ENCODE measurements around the gene UBA7. TPM values are rescaled to one million over a fixed set of nuclear protein-coding genes. Genes with fewer than 3 reads are reported as not detected.

The UBA7 gene
- total and polyA plus RNA-seq, 2 experiments from 2014 or later: 14.7 to 21.6 TPM

- Histone ChIP-seq H3K4me1 (ENCODE audit: insufficient read depth) (no peaks in the 10 kb centered on the region), H3K4me3 (no peak overlapping the region), H2AFZ (no peak overlapping the region), H3K27me3 (no peaks in the 10 kb centered on the region), H3K9me2 (replicated peaks; ENCODE audit: insufficient read depth) (no peaks in the 10 kb centered on the region), H3K27ac (no peak overlapping the region), H4K20me1 (ENCODE audit: insufficient read depth, poor library complexity, severe bottlenecking) (peaks cover 45% of the 10 kb centered on the region), H3K36me3 (replicated peaks; ENCODE audit: insufficient read depth, low read depth) (no peaks in the 10 kb centered on the region), H3K9me3 (ENCODE audit: low read depth) (no peaks in the 10 kb centered on the region), H3K79me2 (peaks cover 98% of the 10 kb centered on the region), H3K4me2 (no peak overlapping the region)
- TF ChIP-seq CTCF (IDR thresholded peaks at IDR 0.05; ENCODE audit: poor library complexity): no peak
- no peak for TF ChIP-seq EZH2phosphoT487 (IDR thresholded peaks at IDR 0.05; ENCODE audit: low read depth, severe bottlenecking, unreplicated experiment)
- no peak for TF ChIP-seq EZH2 (IDR thresholded peaks at IDR 0.05; ENCODE audit: borderline replicate concordance)
- WGBS (ENCODE audit: low lambda C conversion rate, missing lambda C conversion rate): 73% methylated on average over 1 of the region's 1 CpG
- no peak for DNase-seq (ENCODE audit: low spot score)
Observed at GRCh38 chr3:49759226-49759625, 54.5 kb downstream of the UBA7 start.

- Histone ChIP-seq H3K36me3 (replicated peaks; ENCODE audit: insufficient read depth, low read depth) (no peaks in the 10 kb centered on the region), H3K79me2 (peaks cover 95% of the 10 kb centered on the region), H3K9me3 (ENCODE audit: low read depth) (no peaks in the 10 kb centered on the region), H3K4me3 (no peak overlapping the region), H3K27ac (no peak overlapping the region), H4K20me1 (ENCODE audit: insufficient read depth, poor library complexity, severe bottlenecking) (peaks cover 50% of the 10 kb centered on the region), H3K9me2 (replicated peaks; ENCODE audit: insufficient read depth) (no peaks in the 10 kb centered on the region), H3K4me1 (ENCODE audit: insufficient read depth) (no peaks in the 10 kb centered on the region), H3K4me2 (no peak overlapping the region), H3K27me3 (no peaks in the 10 kb centered on the region), H2AFZ (no peak overlapping the region)
- no peak for DNase-seq (ENCODE audit: low spot score)
- TF ChIP-seq EZH2 (IDR thresholded peaks at IDR 0.05; ENCODE audit: borderline replicate concordance) (no peak), EZH2phosphoT487 (IDR thresholded peaks at IDR 0.05; ENCODE audit: low read depth, severe bottlenecking, unreplicated experiment) (no peak), CTCF (IDR thresholded peaks at IDR 0.05; ENCODE audit: poor library complexity) (no peak)
- WGBS (ENCODE audit: low lambda C conversion rate, missing lambda C conversion rate): 47% methylated on average over 2 of the region's 2 CpGs
Observed at GRCh38 chr3:49757197-49757596, 56.6 kb downstream of the UBA7 start.

GRCh38 chr3:49756036-49756435 is 57.7 kb downstream of the UBA7 start:
- Histone ChIP-seq H3K27me3 (no peaks in the 10 kb centered on the region), H4K20me1 (ENCODE audit: insufficient read depth, poor library complexity, severe bottlenecking) (peaks cover 50% of the 10 kb centered on the region), H3K9me3 (ENCODE audit: low read depth) (no peaks in the 10 kb centered on the region), H3K27ac (no peak overlapping the region), H2AFZ (no peak overlapping the region), H3K4me3 (no peak overlapping the region), H3K9me2 (replicated peaks; ENCODE audit: insufficient read depth) (no peaks in the 10 kb centered on the region), H3K4me2 (no peak overlapping the region), H3K79me2 (peaks cover 96% of the 10 kb centered on the region), H3K4me1 (ENCODE audit: insufficient read depth) (peaks cover 6% of the 10 kb centered on the region), H3K36me3 (replicated peaks; ENCODE audit: insufficient read depth, low read depth) (no peaks in the 10 kb centered on the region)
- DNase-seq (ENCODE audit: low spot score): no peak
- WGBS (ENCODE audit: low lambda C conversion rate, missing lambda C conversion rate): 73% methylated on average over 1 of the region's 1 CpG
- TF ChIP-seq EZH2phosphoT487 (IDR thresholded peaks at IDR 0.05; ENCODE audit: low read depth, severe bottlenecking, unreplicated experiment) (no peak), EZH2 (IDR thresholded peaks at IDR 0.05; ENCODE audit: borderline replicate concordance) (no peak), CTCF (IDR thresholded peaks at IDR 0.05; ENCODE audit: poor library complexity) (no peak)

Small RNA genes within 50 kb of the gene (microRNA-seq; reads per million reads assigned to microRNA genes)
- not detected for gene MIR5193

Small RNA genes within 50 kb of the gene (small RNA-seq; reads per million reads assigned to genes)
- gene COX6CP14: not detected
- not detected for gene RN7SL217P

Other genes starting within 250 kb of the UBA7 start
- gene APEH, start 139.6 kb downstream of the UBA7 start, total RNA-seq: 120 and 125 TPM in 2 replicates
- 138 and 148 TPM in 2 replicates for gene APEH, start 139.6 kb downstream of the UBA7 start, polyA plus RNA-seq
- 90.3 and 116 TPM in 2 replicates for gene MST1, start 124.5 kb downstream of the UBA7 start, total RNA-seq
- gene MST1, start 124.5 kb downstream of the UBA7 start, polyA plus RNA-seq: 137 and 158 TPM in 2 replicates
- gene RNF123, start 124.4 kb downstream of the UBA7 start, total RNA-seq: 27.7 and 32.1 TPM in 2 replicates
- gene RNF123, start 124.4 kb downstream of the UBA7 start, polyA plus RNA-seq: 34.6 and 39.1 TPM in 2 replicates
- 0.57 and 0.76 TPM in 2 replicates for gene AMIGO3, start 94.3 kb downstream of the UBA7 start, total RNA-seq
- 1.7 and 2.4 TPM in 2 replicates for gene AMIGO3, start 94.3 kb downstream of the UBA7 start, polyA plus RNA-seq
- 24.3 and 31.5 TPM in 2 replicates for gene GMPPB, start 90.0 kb downstream of the UBA7 start, total RNA-seq
- gene GMPPB, start 90.0 kb downstream of the UBA7 start, polyA plus RNA-seq: 41.0 and 48.7 TPM in 2 replicates
- gene IP6K1, start 27.4 kb downstream of the UBA7 start, total RNA-seq: 32.3 and 32.6 TPM in 2 replicates
- gene IP6K1, start 27.4 kb downstream of the UBA7 start, polyA plus RNA-seq: 21.6 and 23.8 TPM in 2 replicates
- gene CDHR4, start 14.1 kb downstream of the UBA7 start, total RNA-seq: 0.57 TPM in 1 of 2 replicates, not detected in the other
- gene CDHR4, start 14.1 kb downstream of the UBA7 start, polyA plus RNA-seq: 0.57 and 1.5 TPM in 2 replicates
- gene INKA1, start 10.7 kb downstream of the UBA7 start, total RNA-seq: 4.5 and 5.1 TPM in 2 replicates
- gene INKA1, start 10.7 kb downstream of the UBA7 start, polyA plus RNA-seq: 5.8 and 6.2 TPM in 2 replicates
- 2.5 and 4.9 TPM in 2 replicates for gene TRAIP, start 42.6 kb upstream of the UBA7 start, total RNA-seq
- 3.1 and 6.6 TPM in 2 replicates for gene TRAIP, start 42.6 kb upstream of the UBA7 start, polyA plus RNA-seq
- gene CAMKV, start 56.0 kb upstream of the UBA7 start, total RNA-seq: 3.5 and 3.9 TPM in 2 replicates
- 2.0 and 2.7 TPM in 2 replicates for gene CAMKV, start 56.0 kb upstream of the UBA7 start, polyA plus RNA-seq
- 7.5 and 8.7 TPM in 2 replicates for gene MST1R, start 89.9 kb upstream of the UBA7 start, total RNA-seq
- gene MST1R, start 89.9 kb upstream of the UBA7 start, polyA plus RNA-seq: 5.3 and 12.1 TPM in 2 replicates
- gene MON1A, start 115.9 kb upstream of the UBA7 start, total RNA-seq: 10.7 and 13.6 TPM in 2 replicates
- gene MON1A, start 115.9 kb upstream of the UBA7 start, polyA plus RNA-seq: 9.5 and 11.5 TPM in 2 replicates
- gene RBM6, start 126.2 kb upstream of the UBA7 start, total RNA-seq: 59.6 and 69.0 TPM in 2 replicates
- 47.2 and 78.5 TPM in 2 replicates for gene RBM6, start 126.2 kb upstream of the UBA7 start, polyA plus RNA-seq

Measured in hepatocyte (in vitro differentiated cells).